Effector memory CD8-positive, alpha-beta T cell (primary cell): ENCODE results near the gene PKP3.
"Not testable (repeated sequence)": the region's sequence is repeated elsewhere in the genome, so short reads cannot be mapped to it uniquely, and the experiment has no call there.

Experiments
- ATAC-seq: fragments of 150-1000 bp; cut with Tn5 transposase; replicated peaks from 2 replicates; pipeline ENCODE4 v1.10.0; 2021; ENCODE audit warnings: mild to moderate bottlenecking, moderate library complexity
- DNase-seq, 3 experiments: peaks; one replicate each; pipeline ENCODE4 v3.0.0; 2021
- H3K27ac Mint-ChIP-seq, 2 donors: one replicate each; pipeline ENCODE4 v1.8.0; 2022; ENCODE audit warnings: mild to moderate bottlenecking in 2 of 2, mixed read lengths in 2 of 2, moderate library complexity in 2 of 2
- H3K27me3 Mint-ChIP-seq, 2 donors: one replicate each; pipeline ENCODE4 v1.8.0; 2022; ENCODE audit warnings: mixed read lengths in 2 of 2
- H3K36me3 Mint-ChIP-seq: one replicate; pipeline ENCODE4 v1.8.0; 2022; ENCODE audit warnings: mild to moderate bottlenecking, moderate library complexity, mixed read lengths; ENCODE audit not compliant: insufficient read depth
- H3K4me1 Mint-ChIP-seq, 2 donors: one replicate each; pipeline ENCODE4 v1.8.0; 2022; ENCODE audit warnings: low read depth in 2 of 2, mixed read lengths in 2 of 2
- H3K4me3 Mint-ChIP-seq, 2 donors: one replicate each; pipeline ENCODE4 v1.8.0; 2022; ENCODE audit warnings: mild to moderate bottlenecking in 2 of 2, mixed read lengths in 2 of 2, moderate library complexity in 2 of 2
- H3K9me3 Mint-ChIP-seq, 2 donors: one replicate each; pipeline ENCODE4 v1.8.0; 2022; ENCODE audit warnings: mixed read lengths in 2 of 2

Gene PKP3

DNA sequence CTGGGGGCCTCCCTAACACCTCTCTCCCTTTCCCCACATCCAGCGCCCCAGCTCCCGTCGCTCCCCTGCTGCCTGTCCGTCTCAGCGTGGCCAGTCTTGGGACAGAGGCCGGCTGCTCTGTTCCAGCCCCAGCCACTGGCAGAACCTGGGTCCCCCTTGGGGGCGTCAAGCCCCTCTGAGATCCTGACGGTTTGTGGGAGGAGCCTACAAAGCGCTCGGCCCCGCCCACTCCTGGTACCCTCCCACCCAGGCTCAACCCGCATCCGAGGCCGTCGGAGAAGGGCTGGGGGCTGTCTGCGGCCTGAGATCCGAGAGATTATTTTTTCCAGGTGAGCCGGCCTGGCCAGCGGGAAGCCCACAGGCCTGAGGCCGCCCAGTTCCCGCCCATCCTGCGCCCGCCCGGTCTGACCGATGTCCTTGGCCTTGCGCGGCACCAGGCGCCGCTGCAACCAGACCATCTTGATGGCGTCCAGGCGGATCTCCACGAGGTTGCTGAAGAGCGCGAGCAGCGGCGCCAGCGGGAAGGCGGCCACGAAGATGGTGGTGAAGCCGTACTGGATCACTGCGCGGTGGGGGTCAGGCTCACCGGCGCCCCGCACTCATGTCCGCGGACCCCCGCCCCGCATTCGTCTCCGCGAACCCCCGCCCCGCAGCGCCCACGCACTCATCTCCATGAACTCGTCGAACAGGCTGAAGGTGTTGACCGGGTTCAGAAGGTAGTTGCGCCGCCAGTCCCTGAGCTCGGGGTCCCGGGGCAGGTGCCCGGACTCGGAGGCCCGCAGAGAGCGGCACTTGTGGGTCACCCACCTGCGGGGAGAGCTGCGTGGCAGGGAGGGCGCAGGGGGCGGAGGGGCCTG lies 26.3 kb downstream of the PKP3 start:
- no peaks in the 10 kb centered on the region for H3K27me3 Mint-ChIP-seq
- peaks cover 12% of the 10 kb centered on the region for H3K36me3 Mint-ChIP-seq
- no peak overlapping the region for H3K27ac Mint-ChIP-seq
- H3K4me1 Mint-ChIP-seq, result peaks cover 12 to 16% of the 10 kb centered on the region in 2 donors
- no peak for DNase-seq
- peaks cover 2 to 7% of the 10 kb centered on the region in 2 donors for H3K9me3 Mint-ChIP-seq
- H3K4me3 Mint-ChIP-seq, result no peak overlapping the region
- ATAC-seq, result no peak

GRCh38 chr11:420911-421321 lies 26.9 kb downstream of the PKP3 start:
- Mint-ChIP-seq H3K4me1 (peaks cover 9 to 10% of the 10 kb centered on the region in 2 donors), H3K4me3 (no peak overlapping the region)

DNA sequence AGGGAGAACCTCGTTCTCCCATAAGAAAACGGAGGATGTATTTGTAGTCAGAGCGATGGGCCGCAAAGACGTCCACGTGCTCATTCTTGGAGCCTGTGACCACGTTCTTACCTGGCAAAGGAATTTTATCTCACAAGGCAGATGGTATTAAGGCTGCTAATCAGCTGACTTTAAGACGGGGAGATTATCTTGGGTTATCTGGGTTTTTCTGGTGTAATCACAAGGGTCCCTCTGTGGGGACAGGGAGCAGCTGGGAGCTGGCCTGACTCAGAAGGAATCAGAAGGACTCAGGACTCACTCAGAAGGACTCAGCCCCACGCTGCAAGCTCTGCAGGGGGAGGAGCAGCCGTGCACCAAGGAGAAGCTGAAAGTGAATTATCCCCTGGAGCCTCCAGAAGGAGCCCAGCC lies 28.2 kb downstream of the PKP3 start:
- Mint-ChIP-seq H3K36me3 (peaks cover 6% of the 10 kb centered on the region), H3K9me3 (peaks cover 2 to 7% of the 10 kb centered on the region in 2 donors), H3K4me1 (peaks cover 5 to 7% of the 10 kb centered on the region in 2 donors), H3K4me3 (no peak overlapping the region), H3K27ac (no peak overlapping the region), H3K27me3 (no peaks in the 10 kb centered on the region)
- no peak for DNase-seq
- ATAC-seq, result no peak

More at GRCh38 chr11:420911-421321, 26.9 kb downstream of the PKP3 start:
- H3K36me3 Mint-ChIP-seq, result peaks cover 6% of the 10 kb centered on the region
- no peak overlapping the region for H3K27ac Mint-ChIP-seq
- DNase-seq (no peak), ATAC-seq (no peak)
- peaks cover 2 to 7% of the 10 kb centered on the region in 2 donors for H3K9me3 Mint-ChIP-seq
- H3K27me3 Mint-ChIP-seq, result no peaks in the 10 kb centered on the region

DNA sequence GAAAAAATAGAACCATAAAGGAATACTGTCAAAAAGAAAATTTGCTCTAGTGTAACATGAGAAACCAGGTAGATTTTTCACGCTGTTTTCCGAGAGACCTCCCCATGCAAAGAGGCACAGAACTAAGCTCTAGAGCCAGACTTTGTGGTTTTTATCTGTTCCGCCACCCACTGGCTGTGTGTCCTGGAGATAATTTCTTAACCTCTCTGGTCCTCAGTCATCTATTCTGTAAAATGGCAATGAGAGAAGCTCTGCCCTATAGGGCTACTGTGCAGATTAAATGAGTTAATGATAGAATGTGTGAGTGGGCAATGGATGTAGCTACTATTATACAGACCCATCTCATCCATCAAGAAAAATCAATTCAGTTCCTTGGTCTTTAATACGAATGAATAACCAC lies 30.2 kb downstream of the PKP3 start:
- H3K36me3 Mint-ChIP-seq, result peaks cover 3% of the 10 kb centered on the region
- H3K4me3 Mint-ChIP-seq, result no peak overlapping the region
- peak overlapping the region in 1 of 2 donors; percentile 44 for H3K27ac Mint-ChIP-seq
- H3K4me1 Mint-ChIP-seq, result no peaks in the 10 kb centered on the region
- peaks cover 2 to 7% of the 10 kb centered on the region in 2 donors for H3K9me3 Mint-ChIP-seq
- H3K27me3 Mint-ChIP-seq, result no peaks in the 10 kb centered on the region
- DNase-seq, result no peak
- no peak for ATAC-seq

DNA sequence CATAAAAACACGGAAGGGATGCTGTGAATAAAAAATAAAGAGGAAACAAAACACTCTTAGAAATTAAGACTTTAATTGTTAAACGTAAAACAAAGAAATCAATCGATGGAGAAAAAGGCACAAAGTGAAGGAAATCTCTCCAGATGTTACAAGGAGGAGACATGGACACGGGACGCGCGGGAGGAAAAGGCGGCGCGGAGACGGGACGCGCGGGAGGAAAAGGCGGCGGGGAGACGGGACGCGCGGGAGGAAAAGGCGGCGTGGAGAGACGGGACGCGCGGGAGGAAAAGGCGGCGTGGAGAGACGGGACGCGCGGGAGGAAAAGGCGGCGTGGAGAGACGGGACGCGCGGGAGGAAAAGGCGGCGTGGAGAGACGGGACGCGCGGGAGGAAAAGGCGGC lies 30.8 kb downstream of the PKP3 start:
- H3K27ac Mint-ChIP-seq, H3K4me1 Mint-ChIP-seq, H3K4me3 Mint-ChIP-seq, ATAC-seq, DNase-seq, H3K9me3 Mint-ChIP-seq, H3K27me3 Mint-ChIP-seq, H3K36me3 Mint-ChIP-seq: not testable (repeated sequence)

GRCh38 chr11:425301-425700 lies 31.3 kb downstream of the PKP3 start:
- Mint-ChIP-seq H3K27me3 (no peaks in the 10 kb centered on the region), H3K27ac (no peak overlapping the region), H3K36me3 (peaks cover 3% of the 10 kb centered on the region), H3K4me3 (no peak overlapping the region), H3K4me1 (no peaks in the 10 kb centered on the region), H3K9me3 (peaks cover 2 to 7% of the 10 kb centered on the region in 2 donors)
- no peak for DNase-seq
- no peak for ATAC-seq

DNA sequence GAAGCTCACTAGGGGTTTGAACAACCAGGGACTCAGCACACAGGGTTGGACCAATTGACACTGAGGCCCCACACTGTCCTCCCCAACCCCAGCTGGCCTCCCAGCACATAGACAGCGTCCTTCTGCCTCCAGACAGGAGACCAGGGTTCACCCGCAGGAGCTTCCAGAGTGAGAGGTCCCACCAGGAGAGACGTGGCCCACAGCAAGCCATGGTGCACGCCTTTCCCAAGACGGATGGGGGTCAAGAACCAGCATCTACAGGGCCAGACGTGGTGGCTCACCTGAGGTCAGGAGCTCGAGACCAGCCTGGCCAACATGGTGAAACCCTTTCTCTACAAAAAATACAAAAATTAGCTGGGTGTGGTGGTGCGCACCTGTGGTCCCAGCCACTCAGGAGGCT lies 32.8 kb downstream of the PKP3 start:
- DNase-seq, result no peak
- Mint-ChIP-seq H3K9me3 (peaks cover 2 to 7% of the 10 kb centered on the region in 2 donors), H3K27me3 (no peaks in the 10 kb centered on the region), H3K27ac (no peak overlapping the region), H3K36me3 (peaks cover 3% of the 10 kb centered on the region), H3K4me1 (no peaks in the 10 kb centered on the region), H3K4me3 (no peak overlapping the region)
- ATAC-seq, result no peak

DNA sequence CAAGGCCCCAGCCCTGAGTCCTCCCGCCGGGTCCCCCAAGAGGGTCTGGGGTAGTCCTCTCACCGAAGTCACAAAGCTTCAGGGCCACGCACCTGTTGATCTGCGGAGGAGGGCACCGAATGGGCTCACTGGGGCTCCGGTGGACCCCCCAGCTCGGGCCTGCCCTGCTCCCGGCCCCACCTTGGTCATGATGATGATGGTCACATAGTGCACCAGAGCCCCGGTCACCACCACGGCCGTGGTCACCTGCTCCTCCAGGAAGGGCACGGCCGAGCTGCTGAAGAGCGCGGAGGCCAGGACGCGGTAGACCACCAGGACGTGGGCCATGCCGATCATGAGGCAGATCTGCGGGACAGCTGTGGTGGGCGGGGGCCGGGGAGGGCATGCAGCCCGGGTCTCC lies 34.3 kb downstream of the PKP3 start:
- no peak overlapping the region for H3K4me3 Mint-ChIP-seq
- ATAC-seq, result no peak
- H3K27ac Mint-ChIP-seq, result no peak overlapping the region
- no peaks in the 10 kb centered on the region for H3K4me1 Mint-ChIP-seq
- no peaks in the 10 kb centered on the region for H3K27me3 Mint-ChIP-seq
- H3K36me3 Mint-ChIP-seq, result peaks cover 3% of the 10 kb centered on the region
- peaks cover 2 to 7% of the 10 kb centered on the region in 2 donors for H3K9me3 Mint-ChIP-seq
- no peak for DNase-seq

- Mint-ChIP-seq H3K27ac (peak overlapping the region in 1 of 2 donors; percentile 29), H3K4me1 (no peaks in the 10 kb centered on the region), H3K36me3 (no peaks in the 10 kb centered on the region), H3K4me3 (no peak overlapping the region), H3K27me3 (no peaks in the 10 kb centered on the region), H3K9me3 (peaks cover 2 to 6% of the 10 kb centered on the region in 2 donors)
- ATAC-seq, result no peak
- DNase-seq, result no peak
Observed at GRCh38 chr11:429391-429790, 35.4 kb downstream of the PKP3 start.

- no peaks in the 10 kb centered on the region for H3K4me1 Mint-ChIP-seq
- no peaks in the 10 kb centered on the region for H3K36me3 Mint-ChIP-seq
- no peak for ATAC-seq
- no peaks in the 10 kb centered on the region for H3K9me3 Mint-ChIP-seq
- no peak for DNase-seq
- no peaks in the 10 kb centered on the region for H3K27me3 Mint-ChIP-seq
- H3K27ac Mint-ChIP-seq, result no peak overlapping the region
- H3K4me3 Mint-ChIP-seq, result no peak overlapping the region
Observed at GRCh38 chr11:429931-430456, 36.0 kb downstream of the PKP3 start.

DNA sequence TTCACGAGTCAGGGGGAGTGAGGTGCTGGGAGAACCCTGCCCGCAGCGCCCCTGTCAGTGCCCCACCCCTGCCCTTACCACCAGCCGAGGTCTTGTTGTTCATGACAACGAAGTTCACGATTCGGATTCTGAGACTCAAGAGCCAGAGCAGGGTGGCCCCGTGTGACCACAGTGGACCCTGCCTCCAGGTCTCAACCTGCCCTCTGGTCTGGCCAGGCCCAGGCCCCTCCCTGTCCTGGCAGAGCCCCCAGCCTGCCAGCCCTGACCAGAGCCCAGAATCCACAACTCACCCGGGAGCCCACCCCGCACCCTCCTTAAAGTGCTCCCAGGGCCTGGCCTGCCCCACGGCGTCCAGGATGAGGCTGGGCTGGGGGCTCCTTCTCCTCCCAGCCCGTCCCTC lies 37.9 kb downstream of the PKP3 start:
- H3K4me1 Mint-ChIP-seq, result no peaks in the 10 kb centered on the region
- H3K27me3 Mint-ChIP-seq, result no peaks in the 10 kb centered on the region
- no peak for DNase-seq
- no peak overlapping the region for H3K4me3 Mint-ChIP-seq
- no peaks in the 10 kb centered on the region for H3K9me3 Mint-ChIP-seq
- H3K36me3 Mint-ChIP-seq, result no peaks in the 10 kb centered on the region
- no peak for ATAC-seq
- peak overlapping the region in 1 of 2 donors; percentile 54 for H3K27ac Mint-ChIP-seq

DNA sequence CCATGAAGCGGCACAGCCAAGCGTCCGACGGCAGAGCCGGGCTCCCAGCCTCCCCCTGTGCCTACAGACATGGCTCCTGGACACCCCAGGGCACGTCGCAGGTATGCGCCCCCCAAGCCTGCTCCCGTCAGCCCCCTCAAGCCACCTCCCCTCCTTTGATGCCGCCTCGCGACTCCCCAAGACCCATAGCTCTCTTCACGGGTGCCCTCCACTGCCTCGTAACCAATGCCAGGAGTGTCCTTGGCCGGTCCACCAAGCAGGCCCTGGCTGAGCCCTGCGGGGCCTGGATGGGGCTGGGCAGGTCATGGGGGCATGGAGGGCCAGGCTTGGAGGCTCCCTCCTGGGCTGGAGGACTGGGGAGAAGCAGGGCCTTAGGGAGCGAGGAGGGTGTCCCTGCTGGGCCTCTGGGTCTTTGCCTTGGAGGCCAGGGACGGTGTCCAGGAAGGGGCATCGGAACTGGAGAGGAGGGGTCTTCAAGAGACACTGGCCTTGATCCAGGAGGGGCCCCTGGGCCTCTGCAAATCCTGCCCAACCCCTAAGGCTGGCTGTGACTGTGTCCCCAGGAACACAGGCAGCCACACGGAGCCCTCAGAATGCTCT lies 38.6 kb downstream of the PKP3 start:
- Mint-ChIP-seq H3K36me3 (no peaks in the 10 kb centered on the region), H3K27me3 (no peaks in the 10 kb centered on the region), H3K9me3 (no peaks in the 10 kb centered on the region), H3K27ac (peak overlapping the region in 1 of 2 donors; percentile 54), H3K4me1 (peaks cover 0 to 3% of the 10 kb centered on the region in 2 donors), H3K4me3 (no peak overlapping the region)
- DNase-seq (no peak), ATAC-seq (no peak)

DNA sequence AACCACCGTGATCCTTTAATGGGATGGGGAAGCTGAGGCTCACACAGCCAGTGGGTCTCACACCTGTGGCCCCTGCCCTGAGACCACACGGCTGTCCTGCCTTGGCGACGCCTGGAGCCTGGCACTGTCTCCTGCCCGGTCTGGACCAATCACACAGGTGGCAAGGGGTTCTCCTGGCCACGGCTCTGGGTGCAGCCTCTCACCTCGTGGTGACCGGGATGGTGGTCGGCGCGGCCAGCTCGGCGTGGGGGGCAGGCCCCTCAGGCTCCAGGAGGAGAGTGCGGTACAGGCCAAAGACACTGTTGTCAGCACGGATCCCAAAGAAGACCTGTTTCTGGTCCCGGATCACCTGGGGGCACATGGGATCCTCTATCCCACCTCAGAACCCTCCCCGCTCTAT lies 39.1 kb downstream of the PKP3 start:
- no peak overlapping the region for H3K4me3 Mint-ChIP-seq
- H3K36me3 Mint-ChIP-seq, result no peaks in the 10 kb centered on the region
- no peaks in the 10 kb centered on the region for H3K9me3 Mint-ChIP-seq
- H3K4me1 Mint-ChIP-seq, result peaks cover 0 to 3% of the 10 kb centered on the region in 2 donors
- no peaks in the 10 kb centered on the region for H3K27me3 Mint-ChIP-seq
- ATAC-seq (no peak), DNase-seq (no peak)
- H3K27ac Mint-ChIP-seq, result no peak overlapping the region

- H3K36me3 Mint-ChIP-seq, result no peaks in the 10 kb centered on the region
Observed at GRCh38 chr11:433641-434040, 39.6 kb downstream of the PKP3 start.

More at GRCh38 chr11:433641-434040, 39.6 kb downstream of the PKP3 start:
- Mint-ChIP-seq H3K9me3 (no peaks in the 10 kb centered on the region), H3K27me3 (no peaks in the 10 kb centered on the region), H3K4me3 (no peak overlapping the region), H3K27ac (no peak overlapping the region), H3K4me1 (peaks cover 0 to 4% of the 10 kb centered on the region in 2 donors)
- ATAC-seq (no peak), DNase-seq (no peak)
